Renal pelvis (tissue), 4 donors: Measurements from ENCODE around the gene APBB2. TPM values are rescaled to one million over a fixed set of nuclear protein-coding genes. Genes with fewer than 3 reads are reported as not detected.

Experiments
- DNase-seq: peaks from one replicate; pipeline ENCODE4 v3.0.0-alpha.2; 2013
- polyA plus RNA-seq, 3 donors: library from polyadenylated mRNA; unstranded; fragments of 120-200 nt; gene quantifications; one replicate each; pipeline ENCODE4 v1.2.1, GENCODE V29; 2013; ENCODE audit not compliant: insufficient read length in 3 of 3

The APBB2 gene
- polyA plus RNA-seq, 3 donors = 43.3 to 59.5 (median 59.4) TPM

GRCh38 chr4:41141900-41142299, 72.4 kb downstream of the APBB2 start:
- no peak for DNase-seq

GRCh38 chr4:41140410-41140809, 73.9 kb downstream of the APBB2 start:
- DNase-seq = no peak

GRCh38 chr4:41137879-41138278, 76.5 kb downstream of the APBB2 start:
- DNase-seq = no peak

- DNase-seq = no peak
These were observed 77.9 kb downstream of the APBB2 start for GRCh38 chr4:41136456-41136855.

- DNase-seq = no peak
These were observed 78.5 kb downstream of the APBB2 start for GRCh38 chr4:41135801-41136200.

GRCh38 chr4:41134581-41134980, 79.8 kb downstream of the APBB2 start:
- no peak for DNase-seq

- no peak for DNase-seq
These were observed 80.8 kb downstream of the APBB2 start for GRCh38 chr4:41133454-41134018.

- DNase-seq = no peak
These were observed 82.2 kb downstream of the APBB2 start for GRCh38 chr4:41132055-41132683.

- DNase-seq = no peak
These were observed 84.4 kb downstream of the APBB2 start for GRCh38 chr4:41129936-41130440.

GRCh38 chr4:41129128-41129754, 85.1 kb downstream of the APBB2 start:
- no peak for DNase-seq

- DNase-seq = no peak
These were observed 88.6 kb downstream of the APBB2 start for GRCh38 chr4:41125558-41126311.

GRCh38 chr4:41124916-41125548, 89.3 kb downstream of the APBB2 start:
- no peak for DNase-seq

- DNase-seq = no peak
These were observed 91.6 kb downstream of the APBB2 start for GRCh38 chr4:41122775-41123174.

- DNase-seq = no peak
These were observed 92.0 kb downstream of the APBB2 start for GRCh38 chr4:41122309-41122708.

GRCh38 chr4:41121906-41122305, 92.4 kb downstream of the APBB2 start:
- DNase-seq = no peak

- no peak for DNase-seq
These were observed 93.8 kb downstream of the APBB2 start for GRCh38 chr4:41120297-41121217.

GRCh38 chr4:41119867-41120295, 94.5 kb downstream of the APBB2 start:
- DNase-seq = no peak

GRCh38 chr4:41111791-41112190, 102.6 kb downstream of the APBB2 start:
- DNase-seq = no peak

GRCh38 chr4:41110050-41110449, 104.3 kb downstream of the APBB2 start:
- no peak for DNase-seq

GRCh38 chr4:41108481-41108880, 105.9 kb downstream of the APBB2 start:
- no peak for DNase-seq
